GM19324 (cell line): ENCODE results near the gene MAGEA3.
"Not testable (repeated sequence)": the region's sequence is repeated elsewhere in the genome, so short reads cannot be mapped to it uniquely, and the experiment has no call there.

Experiments used
- ATAC-seq: cut with Tn5 transposase; IDR thresholded peaks from one replicate; pipeline ENCODE4 v1.9.1; 2021; ENCODE audit warnings: mild to moderate bottlenecking, moderate library complexity; ENCODE audit not compliant: unreplicated experiment, low FRiP score

Gene MAGEA3, protein sequence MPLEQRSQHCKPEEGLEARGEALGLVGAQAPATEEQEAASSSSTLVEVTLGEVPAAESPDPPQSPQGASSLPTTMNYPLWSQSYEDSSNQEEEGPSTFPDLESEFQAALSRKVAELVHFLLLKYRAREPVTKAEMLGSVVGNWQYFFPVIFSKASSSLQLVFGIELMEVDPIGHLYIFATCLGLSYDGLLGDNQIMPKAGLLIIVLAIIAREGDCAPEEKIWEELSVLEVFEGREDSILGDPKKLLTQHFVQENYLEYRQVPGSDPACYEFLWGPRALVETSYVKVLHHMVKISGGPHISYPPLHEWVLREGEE

DNA sequence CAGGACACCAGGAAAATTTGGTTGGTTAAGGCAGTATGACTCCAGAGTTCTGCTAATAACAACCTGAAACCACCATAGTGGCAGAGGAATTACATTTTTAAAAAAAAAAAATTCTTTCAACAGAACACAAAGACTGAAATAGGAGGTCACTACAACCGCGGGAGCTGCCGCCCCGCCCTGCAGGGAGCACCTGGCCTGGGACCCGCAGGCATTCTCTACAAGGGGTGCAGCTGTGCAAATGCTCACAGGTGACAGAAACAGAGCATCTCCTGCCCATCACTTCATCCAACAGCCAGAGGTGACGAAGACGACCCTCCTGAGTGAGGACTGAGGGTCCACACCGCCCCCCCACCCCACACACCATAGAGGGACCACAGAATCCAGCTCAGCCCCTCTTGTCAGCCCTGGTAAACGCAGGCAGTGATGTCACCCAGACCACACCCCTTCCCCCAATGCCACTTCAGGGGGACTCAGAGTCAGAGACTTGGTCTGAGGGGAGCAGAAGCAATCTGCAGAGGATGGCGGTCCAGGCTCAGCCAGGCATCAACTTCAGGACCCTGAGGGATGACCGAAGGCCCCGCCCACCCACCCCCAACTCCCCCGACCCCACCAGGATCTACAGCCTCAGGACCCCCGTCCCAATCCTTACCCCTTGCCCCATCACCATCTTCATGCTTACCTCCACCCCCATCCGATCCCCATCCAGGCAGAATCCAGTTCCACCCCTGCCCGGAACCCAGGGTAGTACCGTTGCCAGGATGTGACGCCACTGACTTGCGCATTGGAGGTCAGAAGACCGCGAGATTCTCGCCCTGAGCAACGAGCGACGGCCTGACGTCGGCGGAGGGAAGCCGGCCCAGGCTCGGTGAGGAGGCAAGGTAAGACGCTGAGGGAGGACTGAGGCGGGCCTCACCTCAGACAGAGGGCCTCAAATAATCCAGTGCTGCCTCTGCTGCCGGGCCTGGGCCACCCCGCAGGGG, at the start of gene MAGEA3:
TSS of gene MAGEA3 (plus strand) at position 843 of the 980 bp plus-strand sequence. CDS start 2,039 bp downstream, outside the sequence.
- not testable (repeated sequence) for ATAC-seq

DNA sequence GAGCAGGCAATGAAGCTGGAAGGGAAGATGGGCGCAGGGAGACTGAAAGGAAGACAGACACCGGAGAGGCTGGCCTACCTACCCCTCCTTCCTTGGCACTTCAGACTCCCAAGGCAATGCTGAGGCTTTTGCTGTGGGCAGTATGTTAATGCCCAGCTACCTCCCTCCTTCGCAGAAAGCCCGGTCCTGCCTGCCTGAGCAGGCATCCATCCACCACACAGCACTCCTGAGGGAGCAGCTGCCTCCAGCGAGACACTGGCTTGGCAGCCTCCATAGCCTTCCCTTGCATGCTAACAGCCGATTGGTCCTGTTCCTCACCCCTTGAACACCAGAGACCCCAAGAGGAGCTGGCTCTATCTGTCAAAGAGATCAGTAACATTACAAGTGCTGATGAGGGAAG, 46.5 kb upstream of the MAGEA3 start:
- no peak for ATAC-seq

DNA sequence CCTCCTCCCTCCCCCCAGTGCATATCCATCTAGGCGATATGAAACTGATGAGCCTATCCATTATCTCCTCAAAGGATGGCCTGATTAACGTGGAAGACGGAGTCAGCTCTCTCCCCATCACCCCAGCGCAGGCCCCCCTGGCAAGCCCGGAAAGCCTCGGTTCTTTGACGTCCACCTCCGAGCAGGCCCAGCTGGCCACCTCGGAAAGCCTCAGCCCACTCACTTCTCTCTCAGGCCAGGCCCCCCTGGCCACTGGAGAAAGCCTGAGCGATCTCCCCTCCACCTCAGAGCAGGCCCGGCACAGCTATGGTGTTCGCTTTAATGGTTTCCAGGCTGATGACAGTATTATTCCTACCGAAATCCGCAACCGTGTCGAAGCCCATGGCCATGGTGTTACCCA, 46.1 kb upstream of the MAGEA3 start:
- ATAC-seq: no peak

DNA sequence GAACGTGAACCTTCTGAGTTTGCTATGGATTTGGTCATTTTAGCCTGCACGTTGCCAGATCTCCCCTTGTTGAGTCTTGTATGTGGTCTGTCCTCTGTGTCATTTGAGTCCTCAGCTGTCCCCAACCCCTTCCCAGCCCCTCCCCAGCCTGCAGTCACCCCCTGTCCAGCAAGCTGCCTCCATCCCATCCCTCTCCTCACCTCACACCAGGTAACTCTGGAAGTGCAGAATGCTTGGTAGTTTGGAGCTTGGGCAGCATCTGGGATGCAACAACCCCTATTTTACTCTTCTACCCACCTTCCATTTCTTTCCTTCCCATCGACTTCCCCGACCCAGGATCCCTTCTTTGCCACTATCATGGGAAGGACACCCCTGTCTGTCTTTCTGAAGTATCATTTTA, 42.5 kb upstream of the MAGEA3 start:
- no peak for ATAC-seq

DNA sequence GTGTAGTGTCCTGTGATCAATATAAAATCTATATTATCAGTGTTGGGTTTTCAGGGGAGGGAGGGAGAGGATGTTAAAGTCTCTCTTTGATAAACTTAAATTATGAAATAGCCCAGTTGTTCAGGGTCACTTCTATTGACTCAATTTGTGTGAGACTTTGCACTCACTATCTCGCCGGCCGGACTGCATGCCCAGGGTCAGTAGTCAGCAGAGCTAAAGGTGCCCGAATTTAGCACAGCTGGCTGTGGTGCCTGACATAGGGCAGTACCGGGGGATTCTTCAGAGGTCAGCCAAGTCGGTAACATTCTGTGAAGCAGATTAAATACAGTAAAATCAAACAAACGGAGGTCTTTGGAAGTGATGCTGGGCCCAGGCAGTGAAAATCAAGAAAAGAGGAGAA, 41.7 kb upstream of the MAGEA3 start:
- no peak for ATAC-seq

DNA sequence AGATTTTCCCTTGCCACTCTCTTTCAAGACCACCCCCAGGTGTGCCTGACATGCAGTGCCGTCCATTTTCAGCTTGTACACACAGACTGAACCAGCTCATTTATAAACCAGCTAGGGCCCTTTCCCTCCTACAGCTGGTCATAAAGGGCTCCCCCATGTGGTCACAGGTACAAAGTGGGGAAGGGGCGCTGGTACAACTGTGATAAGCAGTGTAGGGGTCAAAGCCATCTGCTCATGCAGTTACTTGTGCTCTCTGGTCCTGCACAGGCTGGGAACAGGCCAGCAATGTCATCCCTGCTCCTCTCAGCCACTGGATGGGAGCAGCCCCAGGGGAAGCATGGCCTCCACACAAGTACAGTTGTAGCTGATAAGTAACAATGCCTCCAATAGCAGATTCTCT, 40.3 kb upstream of the MAGEA3 start:
- no peak for ATAC-seq

DNA sequence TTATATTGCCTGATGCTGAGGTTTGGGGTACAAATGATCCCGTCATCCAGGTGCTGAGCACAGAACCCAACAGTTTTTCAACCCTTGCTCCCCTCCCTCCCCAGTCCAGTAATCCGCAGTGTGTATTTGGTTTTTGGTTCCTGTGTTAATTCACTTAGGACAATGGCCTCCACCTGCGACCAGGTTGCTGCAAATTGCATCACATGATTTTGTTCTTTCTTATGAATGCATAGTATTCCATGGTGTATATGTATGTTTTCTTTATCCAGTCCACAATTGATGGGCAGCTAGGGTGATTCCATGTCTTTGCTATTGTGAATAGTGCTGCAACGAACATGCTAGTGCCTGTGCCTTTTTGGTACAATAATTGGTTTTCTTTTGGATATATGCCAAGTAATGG, 35.5 kb upstream of the MAGEA3 start:
- no peak for ATAC-seq

DNA sequence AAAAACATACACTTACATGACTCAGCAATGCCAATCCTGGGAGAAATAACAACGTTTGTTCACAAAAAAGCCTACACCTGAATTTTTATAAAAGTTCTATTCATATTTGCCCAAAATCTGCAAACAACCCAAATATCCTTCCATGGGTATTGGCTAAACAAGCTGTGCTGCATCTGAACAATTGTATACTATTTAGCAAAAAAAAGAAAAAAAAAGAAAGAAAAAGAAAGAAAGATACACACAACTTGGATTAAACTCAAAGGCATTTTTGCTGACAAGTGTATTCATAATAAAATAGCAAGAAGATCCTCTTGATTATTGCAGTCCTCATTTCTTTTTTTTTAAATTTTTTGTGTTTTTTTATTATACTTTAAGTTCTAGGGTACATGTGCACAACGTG, 24.5 kb upstream of the MAGEA3 start:
- no peak for ATAC-seq

DNA sequence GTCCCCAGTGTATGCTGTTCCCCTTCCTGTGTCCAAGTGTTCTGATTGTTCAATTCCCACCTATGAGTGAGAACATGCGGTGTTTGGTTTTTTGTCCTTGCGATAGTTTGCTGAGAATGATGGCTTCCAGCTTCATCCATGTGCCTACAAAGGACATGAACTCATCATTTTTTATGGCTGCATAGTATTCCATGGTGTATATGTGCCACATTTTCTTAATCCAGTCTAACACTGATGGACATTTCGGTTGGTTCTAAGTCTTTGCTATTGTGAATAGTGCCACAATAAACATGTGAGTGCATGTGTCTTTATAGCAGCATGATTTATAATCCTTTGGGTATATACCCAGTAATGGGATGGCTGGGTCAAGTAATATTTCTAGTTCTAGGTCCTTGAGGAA, 23.9 kb upstream of the MAGEA3 start:
- not testable (repeated sequence) for ATAC-seq

DNA sequence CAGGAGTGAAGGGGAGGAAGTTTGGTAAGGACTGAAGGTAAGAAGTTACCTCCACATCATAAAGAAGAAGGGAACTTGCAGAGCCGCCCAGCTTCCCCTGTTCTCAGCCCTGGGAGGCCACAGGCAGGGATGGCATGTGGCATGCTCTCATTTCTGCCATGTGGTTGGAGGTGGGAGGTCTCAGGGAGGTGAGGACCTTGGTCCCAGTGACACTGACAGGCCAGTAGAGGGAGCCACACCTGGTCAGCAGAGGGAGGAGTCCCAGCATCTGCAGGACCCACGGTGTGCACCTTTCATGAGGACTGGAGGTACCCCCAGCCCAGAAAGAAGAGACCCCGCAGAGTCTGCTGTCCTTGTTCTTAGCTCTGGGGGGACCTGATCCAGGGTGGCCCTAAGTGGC, 17.6 kb upstream of the MAGEA3 start:
- ATAC-seq: peak; percentile 80

DNA sequence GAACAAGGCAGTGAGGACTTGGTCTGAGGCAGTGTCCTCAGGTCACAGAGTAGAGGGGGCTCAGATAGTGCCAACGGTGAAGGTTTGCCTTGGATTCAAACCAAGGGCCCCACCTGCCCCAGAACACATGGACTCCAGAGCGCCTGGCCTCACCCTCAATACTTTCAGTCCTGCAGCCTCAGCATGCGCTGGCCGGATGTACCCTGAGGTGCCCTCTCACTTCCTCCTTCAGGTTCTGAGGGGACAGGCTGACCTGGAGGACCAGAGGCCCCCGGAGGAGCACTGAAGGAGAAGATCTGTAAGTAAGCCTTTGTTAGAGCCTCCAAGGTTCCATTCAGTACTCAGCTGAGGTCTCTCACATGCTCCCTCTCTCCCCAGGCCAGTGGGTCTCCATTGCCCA, 1.8 kb downstream of the MAGEA3 start:
- ATAC-seq: not testable (repeated sequence)

DNA sequence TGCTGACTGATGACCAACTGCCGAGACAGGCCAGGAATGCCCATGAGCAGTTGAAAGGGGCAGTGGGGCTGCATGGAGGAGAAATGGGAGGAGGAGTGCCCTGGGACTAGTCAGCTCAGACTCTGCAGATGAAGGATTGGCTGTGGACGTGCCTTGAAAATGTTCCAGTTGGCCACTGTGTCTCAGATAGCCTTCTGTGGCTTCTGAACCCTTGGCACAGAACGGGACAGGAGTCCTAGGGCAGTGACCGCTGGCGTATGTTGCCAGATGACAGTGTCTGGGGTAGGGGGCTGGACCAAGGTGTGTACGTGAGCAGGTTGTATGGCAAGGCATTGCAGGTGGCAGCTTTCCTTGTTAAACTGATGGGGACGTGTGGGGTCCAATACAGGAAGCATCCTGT, 7.9 kb downstream of the MAGEA3 start:
- not testable (repeated sequence) for ATAC-seq

DNA sequence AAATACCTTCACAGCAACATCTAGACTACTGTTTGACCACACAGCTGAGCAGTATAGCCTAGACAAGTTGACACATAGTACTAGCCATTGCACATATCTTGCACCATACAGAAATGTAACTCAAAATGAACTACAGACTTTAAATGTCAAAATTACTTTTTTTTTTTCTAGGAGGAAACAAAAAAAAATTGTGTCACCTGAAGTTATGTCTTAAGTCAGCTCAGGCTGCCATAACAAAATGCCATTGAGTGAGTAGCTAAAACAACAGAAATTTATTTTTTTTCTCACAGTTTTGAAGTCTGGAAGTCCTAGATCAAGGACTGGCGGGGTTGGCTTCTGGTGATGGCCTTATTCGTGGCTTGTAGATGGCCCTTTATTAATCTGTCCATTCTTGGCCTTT, 10.6 kb downstream of the MAGEA3 start, which contains the start of gene CSAG2:
TSS of gene CSAG2 (minus strand) at position 101 of the 400 bp plus-strand sequence. CDS start 161 bp downstream, outside the sequence.
- ATAC-seq: not testable (repeated sequence)

DNA sequence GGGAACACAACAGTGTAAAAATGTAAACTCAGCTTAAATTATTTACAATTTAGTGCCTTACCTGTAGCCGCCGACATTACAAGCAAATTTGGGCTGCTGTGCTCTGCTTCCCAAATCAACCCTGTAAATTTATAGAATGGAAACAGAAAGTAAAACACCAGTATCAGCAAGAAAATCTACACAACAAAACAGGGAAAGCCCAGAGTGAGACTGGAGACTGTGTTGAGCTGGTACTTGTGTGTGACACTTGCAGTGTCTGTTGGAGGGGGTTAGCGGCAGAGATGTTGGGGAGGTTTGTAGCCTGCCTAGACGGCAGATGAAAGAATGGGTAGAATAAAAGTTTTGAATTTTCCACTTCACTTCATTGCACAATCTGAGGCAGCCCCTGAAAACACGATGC, 14.6 kb downstream of the MAGEA3 start:
- not testable (repeated sequence) for ATAC-seq

DNA sequence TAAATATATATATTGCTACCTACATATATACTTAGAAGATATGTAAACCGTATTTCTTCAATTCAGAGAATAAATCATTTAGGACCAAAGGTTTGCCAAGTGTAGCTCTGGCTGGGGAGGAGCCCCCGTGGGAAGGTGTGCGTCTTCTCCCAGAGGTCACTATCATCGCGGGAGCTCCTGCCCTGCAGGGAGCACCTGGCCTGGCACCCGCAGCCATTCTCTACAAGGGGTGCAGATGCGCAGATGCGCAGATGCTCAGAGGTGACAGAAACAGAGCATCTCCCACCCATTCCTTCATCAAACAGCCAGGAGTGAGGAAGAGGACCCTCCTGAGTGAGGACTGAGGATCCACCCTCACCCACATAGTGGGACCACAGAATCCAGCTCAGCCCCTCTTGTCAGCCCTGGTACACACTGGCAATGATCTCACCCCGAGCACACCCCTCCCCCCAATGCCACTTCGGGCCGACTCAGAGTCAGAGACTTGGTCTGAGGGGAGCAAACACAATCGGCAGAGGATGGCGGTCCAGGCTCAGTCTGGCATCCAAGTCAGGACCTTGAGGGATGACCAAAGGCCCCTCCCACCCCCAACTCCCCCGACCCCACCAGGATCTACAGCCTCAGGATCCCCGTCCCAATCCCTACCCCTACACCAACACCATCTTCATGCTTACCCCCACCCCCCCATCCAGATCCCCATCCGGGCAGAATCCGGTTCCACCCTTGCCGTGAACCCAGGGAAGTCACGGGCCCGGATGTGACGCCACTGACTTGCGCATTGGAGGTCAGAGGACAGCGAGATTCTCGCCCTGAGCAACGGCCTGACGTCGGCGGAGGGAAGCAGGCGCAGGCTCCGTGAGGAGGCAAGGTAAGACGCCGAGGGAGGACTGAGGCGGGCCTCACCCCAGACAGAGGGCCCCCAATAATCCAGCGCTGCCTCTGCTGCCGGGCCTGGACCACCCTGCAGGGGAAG, 15.5 kb downstream of the MAGEA3 start, which contains the start of gene MAGEA2B:
TSS of gene MAGEA2B (plus strand) at position 814 of the 973 bp plus-strand sequence. CDS start 2,479 bp downstream, outside the sequence.
- not testable (repeated sequence) for ATAC-seq

DNA sequence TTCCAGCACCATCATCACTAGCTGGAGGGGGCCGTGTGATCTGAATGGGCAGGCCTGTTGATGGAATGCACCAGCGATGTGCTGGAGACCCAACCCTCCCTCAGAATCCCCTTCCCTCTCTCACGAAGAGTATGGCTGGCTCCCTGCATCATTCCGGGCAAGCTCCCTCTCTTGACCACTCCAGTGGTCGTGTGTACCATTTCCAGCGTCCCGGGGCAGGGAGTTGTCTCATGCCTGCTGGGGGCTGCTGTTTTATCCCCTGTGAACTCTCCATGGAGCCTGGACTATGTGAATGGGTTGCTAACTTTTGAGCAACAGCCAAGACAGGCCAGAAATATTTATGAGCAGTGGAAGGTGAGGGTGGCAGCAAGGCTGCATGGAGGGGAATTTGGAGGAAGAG, 26.8 kb downstream of the MAGEA3 start:
- ATAC-seq: no peak

DNA sequence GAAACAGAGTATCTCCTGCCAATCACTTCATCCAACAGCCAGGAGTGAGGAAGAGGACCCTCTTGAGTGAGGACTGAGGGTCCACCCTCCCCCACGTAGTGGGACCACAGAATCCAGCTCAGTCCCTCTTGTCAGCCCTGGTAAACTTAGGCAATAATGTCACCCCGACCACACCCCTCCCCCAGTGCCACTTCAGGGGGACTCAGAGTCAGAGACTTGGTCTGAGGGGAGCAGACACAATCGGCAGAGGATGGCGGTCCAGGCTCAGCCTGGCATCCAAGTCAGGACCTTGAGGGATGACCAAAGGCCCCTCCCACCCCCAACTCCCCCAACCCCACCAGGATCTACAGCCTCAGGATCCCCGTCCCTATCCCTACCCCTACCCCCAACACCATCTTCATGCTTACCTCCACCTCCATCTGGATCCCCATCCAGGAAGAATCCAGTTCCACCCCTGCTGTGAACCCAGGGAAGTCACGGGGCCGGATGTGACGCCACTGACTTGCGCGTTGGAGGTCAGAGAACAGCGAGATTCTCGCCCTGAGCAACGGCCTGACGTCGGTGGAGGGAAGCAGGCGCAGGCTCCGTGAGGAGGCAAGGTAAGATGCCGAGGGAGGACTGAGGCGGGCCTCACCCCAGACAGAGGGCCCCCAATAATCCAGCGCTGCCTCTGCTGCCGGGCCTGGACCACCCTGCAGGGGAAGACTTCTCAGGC, 34.8 kb downstream of the MAGEA3 start, which contains the start of the genes CSAG1 and MAGEA12:
TSS of gene CSAG1 (minus strand) at position 461 of the 715 bp plus-strand sequence. CDS start 1,261 bp downstream, outside the sequence.
TSS of gene MAGEA12 (plus strand) at position 497 of the 715 bp plus-strand sequence. CDS start 2,405 bp downstream, outside the sequence.
- no peak for ATAC-seq

DNA sequence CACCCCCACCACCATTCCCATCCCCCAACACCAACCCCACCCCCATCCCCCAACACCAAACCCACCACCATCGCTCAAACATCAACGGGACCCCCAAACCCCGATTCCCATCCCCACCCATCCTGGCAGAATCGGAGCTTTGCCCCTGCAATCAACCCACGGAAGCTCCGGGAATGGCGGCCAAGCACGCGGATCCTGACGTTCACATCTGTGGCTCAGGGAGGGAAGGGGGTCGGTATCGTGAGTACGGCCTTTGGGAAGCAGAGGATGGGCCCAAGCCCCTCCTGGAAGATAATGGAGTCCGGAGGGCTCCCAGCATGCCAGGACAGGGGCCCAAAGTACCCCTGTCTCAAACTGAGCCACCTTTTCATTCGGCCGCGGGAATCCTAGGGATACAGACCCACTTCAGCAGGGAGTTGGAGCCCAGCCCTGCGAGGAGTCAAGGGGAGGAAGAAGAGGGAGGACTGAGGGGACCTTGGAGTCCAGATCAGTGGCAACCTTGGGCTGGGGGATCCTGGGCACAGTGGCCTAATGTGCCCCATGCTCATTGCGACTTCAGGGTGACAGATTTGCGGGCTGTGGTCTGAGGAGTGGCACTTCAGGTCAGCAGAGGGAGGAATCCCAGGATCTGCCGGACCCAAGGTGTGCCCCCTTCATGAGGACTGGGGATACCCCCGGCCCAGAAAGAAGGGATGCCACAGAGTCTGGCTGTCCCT, 35.7 kb downstream of the MAGEA3 start:
- ATAC-seq: not testable (repeated sequence)
